Spleen (tissue), 11 donors: ENCODE data around the gene OCRL. TPM values are rescaled to one million over a fixed set of nuclear protein-coding genes. Genes with fewer than 3 reads are reported as not detected.

ENCODE experiments used
- DNase-seq: peaks from one replicate; pipeline ENCODE4 v3.0.0-alpha.2; 2020
- H3K27ac ChIP-seq, 8 donors: fragments of 200-600 bp; sonication (generic) in 7 of 8; 1 replicate in 4 of 8; 2 replicates in 4 of 8; pipeline versions ENCODE4 v1.5.0 to v1.8.0; 2016 to 2021; ENCODE audit warnings: inconsistent platforms in 4 of 8, mild to moderate bottlenecking in 4 of 8, moderate library complexity in 1 of 8
- H3K27me3 ChIP-seq, 7 donors: fragments of 200-600 bp; sonication (generic) in 6 of 7; replicated peaks in 1 of 7; 1 replicate in 4 of 7; 2 replicates in 3 of 7; pipeline versions ENCODE4 v1.5.0 to v1.8.0; 2016 to 2021; ENCODE audit warnings: inconsistent platforms in 3 of 7, mild to moderate bottlenecking in 1 of 7
- H3K36me3 ChIP-seq, 6 donors: fragments of 200-600 bp; sonication (generic) in 5 of 6; 1 replicate in 4 of 6; 2 replicates in 2 of 6; pipeline versions ENCODE4 v1.5.0 to v1.8.0; 2016 to 2021; ENCODE audit warnings: inconsistent platforms in 2 of 6
- H3K4me1 ChIP-seq, 6 donors: fragments of 200-600 bp; sonication (generic) in 5 of 6; 1 replicate in 3 of 6; 2 replicates in 3 of 6; pipeline versions ENCODE4 v1.5.0 to v1.8.0; 2016 to 2021; ENCODE audit warnings: inconsistent platforms in 3 of 6
- H3K4me3 ChIP-seq, 8 donors: fragments of 200-600 bp; sonication (generic) in 7 of 8; 1 replicate in 4 of 8; 2 replicates in 4 of 8; pipeline versions ENCODE4 v1.5.0 to v1.8.0; 2016 to 2021; ENCODE audit warnings: inconsistent platforms in 4 of 8, mild to moderate bottlenecking in 4 of 8, moderate library complexity in 2 of 8
- H3K9me3 ChIP-seq, 8 donors: fragments of 200-600 bp; sonication (generic) in 7 of 8; 1 replicate in 4 of 8; 2 replicates in 4 of 8; pipeline versions ENCODE4 v1.5.0 to v1.8.0; 2016 to 2021; ENCODE audit warnings: inconsistent platforms in 4 of 8
- POLR2A ChIP-seq, 3 donors: fragments of 450-650 bp; IDR thresholded peaks; one replicate each; pipeline ENCODE4 v1.5.1; 2017; ENCODE audit warnings: antibody characterized with exemption in 3 of 3, mild to moderate bottlenecking in 1 of 3
- POLR2AphosphoS5 ChIP-seq, 3 donors: sonication (generic); formaldehyde crosslinking; IDR thresholded peaks; one replicate each; pipeline ENCODE4 v1.5.1; 2017; ENCODE audit warnings: antibody characterized with exemption in 3 of 3
- WGBS, 5 donors: extraction: QIAGEN DNeasy Blood & Tissue Kit in 3 of 5; methylation state at CpG; one replicate each; pipeline versions ENCODE4 v1.1.5 to v1.1.7; 2013 to 2018; 5-methylcytosine and 5-hydroxymethylcytosine counted together
- intact Hi-C: fragments of 100-400 bp; cut with DNase I; formaldehyde crosslinking; loops from one replicate; pipeline ENCODE4 v1.15.0; 2023; ENCODE audit warnings: low total_unique reads
- polyA plus RNA-seq, 3 donors: library from polyadenylated mRNA; stranded (reverse); fragments of 200-250 nt; gene quantifications; one replicate each; pipeline ENCODE4 v1.2.1, GENCODE V29; 2013
- total RNA-seq, 7 donors: library from RNA; depleted of rRNA in 3 of 7; stranded (reverse); fragments of >200 nt in 3 of 7; fragmentation: NEBNext Ultra II Directional in 4 of 7; extraction: Animal tissue kit (Norgen Biotek cat#: 25700) in 4 of 7; gene quantifications; one replicate each; pipeline versions ENCODE4 v1.1.0 to v1.2.1, GENCODE V29; 2016 to 2021
- TF ChIP-seq, protein P1 (sequence below), 11 experiments: fragments of 200-600 bp in 7 of 11; fragments of 450-650 bp in 4 of 11; sonication (generic) in 4 of 11; IDR thresholded peaks in 8 of 11; conservative IDR thresholded peaks in 3 of 11; 1 replicate in 7 of 11; 2 replicates in 4 of 11; pipeline versions ENCODE4 v1.4.0 to v1.8.0; 2016 to 2021; ENCODE audit warnings: antibody characterized with exemption in 11 of 11, inconsistent platforms in 4 of 11, mild to moderate bottlenecking in 1 of 11
- donor health status: healthy with polysubstance abuse.
- donor health status: DM: no; HTN: no; CAD: no; lungs with moderate emphysema.
- donor health status: DM: no; HTN: no; CAD: no.
- donor health status: Bipolar disorder and iron deficiency.
- donor health status: healthy.
- donor health status: DM: no; HTN: no; CAD: no.
- donor health status: DM: yes; HTN: yes; CAD: no.

The OCRL gene
- total and polyA plus RNA-seq, 10 donors, result 3.2 to 16.9 (median 11.2) TPM

DNA sequence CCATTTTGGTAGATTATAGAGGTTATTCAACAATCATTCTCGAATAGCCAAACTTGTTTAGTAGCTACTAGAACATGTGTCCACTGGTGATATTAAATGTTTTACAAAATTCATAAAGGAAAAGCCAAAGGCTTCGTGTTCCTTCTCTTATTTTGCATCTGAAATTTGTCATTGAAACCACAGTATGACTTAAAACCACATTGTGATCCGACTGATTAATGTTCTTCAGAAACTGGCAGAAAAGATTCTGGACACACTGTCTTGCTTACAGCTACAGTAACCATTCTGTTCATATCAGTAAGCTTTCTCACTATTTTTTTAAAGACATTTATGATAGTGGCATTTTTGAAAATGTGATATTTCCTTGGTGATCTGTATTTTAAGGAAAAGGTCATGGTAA, 14.2 kb upstream of the OCRL start:
- H3K27me3 ChIP-seq, result peaks cover 0 to 26% (median 3%) of the 10 kb centered on the region in 7 donors
- intact Hi-C loops, result no loop called here
- 15 to 45% (median 39%) methylated on average over 3 of the region's 3 CpGs for WGBS, 5 donors
- no peak for DNase-seq
- TF ChIP-seq POLR2A (IDR thresholded peaks at IDR 0.05), result no peak
- H3K27ac ChIP-seq, result no peak overlapping the region
- peaks cover 0 to 10% (median 0%) of the 10 kb centered on the region in 6 donors for H3K4me1 ChIP-seq
- H3K4me3 ChIP-seq, result no peak overlapping the region
- H3K36me3 ChIP-seq, result no peaks in the 10 kb centered on the region
- H3K9me3 ChIP-seq, result peaks cover 0 to 3% (median 0%) of the 10 kb centered on the region in 8 donors

DNA sequence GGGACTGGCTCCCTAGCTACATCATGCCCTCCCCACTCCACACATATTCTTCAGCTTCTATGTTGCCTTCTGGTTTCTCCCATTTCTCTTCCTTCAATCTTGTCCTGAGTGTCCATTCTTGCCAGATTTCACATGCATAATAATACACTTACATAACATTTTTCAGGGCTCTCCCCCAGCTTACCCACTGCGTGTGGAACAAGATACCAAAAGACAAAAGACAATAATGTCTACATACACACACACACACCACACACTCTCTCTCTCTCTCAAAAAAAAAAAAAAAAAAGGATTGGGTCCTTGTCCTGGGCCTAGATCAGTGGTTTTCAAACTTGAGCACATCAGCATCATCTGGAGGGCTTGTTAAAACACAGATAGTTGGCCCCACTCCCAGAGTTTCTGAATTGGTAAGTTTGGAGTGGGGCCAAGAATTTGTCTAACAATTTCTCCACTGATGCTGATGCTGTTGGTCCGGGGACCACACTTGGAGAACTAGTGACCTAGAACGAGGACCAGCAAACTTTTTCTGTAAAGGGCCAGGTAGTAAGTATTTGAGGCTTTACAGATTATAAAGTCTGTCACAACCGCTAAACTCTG, 10.3 kb upstream of the OCRL start:
- Histone ChIP-seq H3K27ac (no peak overlapping the region), H3K4me3 (no peak overlapping the region), H3K27me3 (no peaks in the 10 kb centered on the region), H3K36me3 (no peaks in the 10 kb centered on the region), H3K9me3 (no peaks in the 10 kb centered on the region), H3K4me1 (no peaks in the 10 kb centered on the region)
- WGBS, 5 donors, result 60 to 84% (median 67%) methylated on average over 4 of the region's 4 CpGs
- no peak for DNase-seq
- TF ChIP-seq, protein P1, sequence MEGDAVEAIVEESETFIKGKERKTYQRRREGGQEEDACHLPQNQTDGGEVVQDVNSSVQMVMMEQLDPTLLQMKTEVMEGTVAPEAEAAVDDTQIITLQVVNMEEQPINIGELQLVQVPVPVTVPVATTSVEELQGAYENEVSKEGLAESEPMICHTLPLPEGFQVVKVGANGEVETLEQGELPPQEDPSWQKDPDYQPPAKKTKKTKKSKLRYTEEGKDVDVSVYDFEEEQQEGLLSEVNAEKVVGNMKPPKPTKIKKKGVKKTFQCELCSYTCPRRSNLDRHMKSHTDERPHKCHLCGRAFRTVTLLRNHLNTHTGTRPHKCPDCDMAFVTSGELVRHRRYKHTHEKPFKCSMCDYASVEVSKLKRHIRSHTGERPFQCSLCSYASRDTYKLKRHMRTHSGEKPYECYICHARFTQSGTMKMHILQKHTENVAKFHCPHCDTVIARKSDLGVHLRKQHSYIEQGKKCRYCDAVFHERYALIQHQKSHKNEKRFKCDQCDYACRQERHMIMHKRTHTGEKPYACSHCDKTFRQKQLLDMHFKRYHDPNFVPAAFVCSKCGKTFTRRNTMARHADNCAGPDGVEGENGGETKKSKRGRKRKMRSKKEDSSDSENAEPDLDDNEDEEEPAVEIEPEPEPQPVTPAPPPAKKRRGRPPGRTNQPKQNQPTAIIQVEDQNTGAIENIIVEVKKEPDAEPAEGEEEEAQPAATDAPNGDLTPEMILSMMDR (IDR thresholded peaks at IDR 0.05 in 8 of 11, conservative IDR thresholded peaks at IDR 0.05 in 3 of 11), result no peak
- TF ChIP-seq POLR2AphosphoS5 (IDR thresholded peaks at IDR 0.05), result no peak
- TF ChIP-seq POLR2A (IDR thresholded peaks at IDR 0.05), result no peak
- intact Hi-C loops, result no loop called here

DNA sequence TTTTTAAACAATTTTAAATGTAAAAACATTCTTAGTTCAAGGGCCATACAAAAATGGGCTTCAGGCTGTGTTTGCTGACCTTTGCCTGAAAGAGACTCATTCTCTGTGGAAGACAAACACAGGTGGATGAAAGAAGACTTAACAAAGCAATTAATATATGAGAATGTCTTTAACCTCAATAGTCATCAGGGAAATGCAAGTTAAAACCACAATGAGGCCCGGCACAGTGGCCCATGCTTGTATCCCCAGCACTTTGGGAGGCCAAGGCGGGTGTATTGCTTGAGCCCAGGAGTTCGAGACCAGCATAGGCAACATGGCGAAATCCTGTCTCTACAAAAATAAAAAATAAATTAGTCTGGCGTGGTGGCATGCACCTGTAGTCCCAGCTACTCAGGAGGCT, 9.6 kb upstream of the OCRL start:
- H3K27me3 ChIP-seq, result no peaks in the 10 kb centered on the region
- DNase-seq, result no peak
- no peaks in the 10 kb centered on the region for H3K36me3 ChIP-seq
- WGBS, 5 donors, result 74 to 89% (median 86%) methylated on average over 5 of the region's 5 CpGs
- no peak overlapping the region for H3K27ac ChIP-seq
- TF ChIP-seq POLR2A (IDR thresholded peaks at IDR 0.05), result no peak
- no peak for TF ChIP-seq POLR2AphosphoS5 (IDR thresholded peaks at IDR 0.05)
- TF ChIP-seq, protein P1 (IDR thresholded peaks at IDR 0.05 in 8 of 11, conservative IDR thresholded peaks at IDR 0.05 in 3 of 11), result no peak
- H3K4me1 ChIP-seq, result no peaks in the 10 kb centered on the region
- H3K9me3 ChIP-seq, result no peaks in the 10 kb centered on the region
- intact Hi-C loops, result no loop called here
- no peak overlapping the region for H3K4me3 ChIP-seq

GRCh38 chrX:129531132-129531531, 8.9 kb upstream of the OCRL start:
- DNase-seq, result no peak
- no peak for TF ChIP-seq POLR2A (IDR thresholded peaks at IDR 0.05)
- TF ChIP-seq, protein P1 (IDR thresholded peaks at IDR 0.05 in 8 of 11, conservative IDR thresholded peaks at IDR 0.05 in 3 of 11), result no peak
- TF ChIP-seq POLR2AphosphoS5 (IDR thresholded peaks at IDR 0.05), result no peak
- Histone ChIP-seq H3K4me3 (no peak overlapping the region), H3K4me1 (no peaks in the 10 kb centered on the region), H3K27me3 (no peaks in the 10 kb centered on the region), H3K27ac (no peak overlapping the region), H3K9me3 (no peaks in the 10 kb centered on the region), H3K36me3 (no peaks in the 10 kb centered on the region)
- intact Hi-C loops, result no loop called here
- 61 to 100% (median 83%) methylated on average over 1 of the region's 1 CpG for WGBS, 5 donors
